ENCODE data around the gene C1RL. TPM values are rescaled to one million over a fixed set of nuclear protein-coding genes. Genes with fewer than 3 reads are reported as not detected.

Gene C1RL
- total RNA-seq, 1 donor from 2014 or later = 14.4 TPM

- ATAC-seq = no peak
- intact Hi-C loops (cut with DNase I) = loop anchor here (10.0 kb wide), 1 partner anchor 228 kb away; the partner anchor contains the start of gene SPSB2
Measured at GRCh38 chr12:7102582-7102981, 6.4 kb downstream of the C1RL start.

DNA sequence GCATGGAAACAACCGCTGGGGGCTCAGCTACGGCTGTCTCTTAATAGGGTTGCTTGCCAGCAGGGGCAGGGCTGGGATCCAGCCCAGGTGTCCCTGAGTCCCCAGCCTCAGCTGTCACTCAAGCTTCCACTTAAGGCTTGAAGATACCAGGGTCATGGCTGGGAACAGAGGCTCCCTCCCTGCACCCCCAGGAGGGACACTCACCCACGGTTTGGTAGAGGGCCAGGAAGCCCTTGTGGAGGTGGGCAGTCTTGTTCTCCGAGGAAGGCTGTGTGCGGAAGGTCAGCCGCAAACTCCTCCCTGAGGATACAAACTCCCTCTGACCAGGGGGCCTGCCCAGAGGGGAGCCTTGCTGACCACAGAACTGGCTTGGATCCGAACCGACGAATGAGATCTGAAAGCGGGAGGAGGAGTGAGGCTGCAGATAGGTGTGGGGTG is 7.3 kb downstream of the C1RL start:
- ATAC-seq (peak; percentile 43), DNase-seq (ENCODE audit: missing footprints) (no peak)
- intact Hi-C loops (cut with DNase I) = loop anchor here (10.0 kb wide), 1 partner anchor 227 kb away; the partner anchor contains the start of gene SPSB2

More at GRCh38 chr12:7102582-7102981, 6.4 kb downstream of the C1RL start:
- no peak for DNase-seq (ENCODE audit: missing footprints)

DNA sequence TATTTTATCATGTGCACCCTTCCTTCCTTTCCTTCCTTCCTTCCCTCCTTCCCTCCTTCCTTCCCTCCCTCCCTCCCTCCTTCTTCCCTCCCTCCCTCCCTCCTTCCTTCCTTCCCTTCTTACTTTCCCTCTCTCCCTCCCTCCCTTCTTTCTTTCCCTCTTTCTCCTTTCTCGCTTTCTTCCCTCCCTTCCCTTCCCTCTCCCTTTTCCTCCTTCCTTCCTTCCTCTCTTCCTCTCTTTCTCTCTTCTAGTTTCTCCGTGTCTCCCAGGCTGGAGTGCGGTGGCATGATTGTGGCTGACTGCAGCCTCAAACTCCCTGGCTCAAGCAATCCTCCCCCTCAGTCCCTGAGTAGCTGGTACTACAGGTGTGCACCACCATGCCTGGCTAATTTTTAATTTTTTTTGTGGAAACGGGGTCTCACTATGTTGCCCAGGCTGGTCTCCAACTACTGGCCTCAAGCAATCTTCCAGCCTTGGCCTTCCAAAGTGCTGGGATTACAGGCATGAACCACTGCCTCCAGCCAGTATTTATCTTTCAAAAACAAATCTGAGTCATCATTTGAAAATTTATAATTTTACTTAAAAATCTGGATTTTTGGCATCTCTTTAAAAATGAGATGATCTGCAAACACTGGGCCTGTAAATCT is 7.8 kb downstream of the C1RL start:
- no peak for ATAC-seq
- no peak for DNase-seq (ENCODE audit: missing footprints)
- intact Hi-C loops (cut with DNase I) = loop anchor here (10.0 kb wide), 1 partner anchor 226 kb away; the partner anchor contains the start of gene SPSB2

GRCh38 chr12:7100239-7100638 is 8.8 kb downstream of the C1RL start:
- DNase-seq (ENCODE audit: missing footprints) (no peak), ATAC-seq (no peak)
- intact Hi-C loops (cut with DNase I) = loop anchor here (10.0 kb wide), 1 partner anchor 225 kb away; the partner anchor contains the start of gene SPSB2

DNA sequence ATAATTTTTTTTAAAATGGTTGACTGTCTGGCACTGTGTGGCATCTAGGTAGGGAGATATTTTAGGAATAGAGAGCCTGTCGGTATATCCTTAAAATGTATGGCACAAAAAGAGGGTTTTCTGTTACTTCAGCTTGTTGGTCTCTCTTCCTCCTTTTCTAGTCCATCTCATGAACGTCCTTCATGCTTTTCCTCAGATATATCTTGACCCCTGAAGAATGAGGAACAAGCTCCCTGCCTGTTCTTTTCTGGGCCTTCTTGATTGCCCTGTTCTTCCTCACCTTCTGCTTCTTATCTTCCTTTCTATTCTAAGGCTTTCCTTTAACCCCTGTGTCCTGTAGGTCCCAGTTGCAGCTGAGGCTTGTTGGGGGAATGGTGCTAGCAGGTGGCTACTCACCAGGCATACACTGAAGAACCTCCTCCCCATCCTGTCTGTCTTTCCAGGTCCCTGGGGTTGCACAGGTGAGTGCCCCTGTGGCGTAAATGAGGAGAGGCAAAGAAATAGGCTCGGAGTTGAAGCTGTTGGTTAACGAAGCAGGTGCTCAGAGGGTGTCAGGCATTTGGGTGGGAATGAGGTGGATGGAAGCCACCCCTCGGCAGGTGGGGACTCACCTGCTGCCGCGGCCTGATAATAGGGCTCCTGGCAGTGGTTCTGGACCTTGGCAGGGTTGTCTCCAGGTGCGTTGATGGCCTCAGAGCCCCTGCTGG is 9.6 kb downstream of the C1RL start:
- DNase-seq (ENCODE audit: missing footprints) (no peak), ATAC-seq (no peak)
- intact Hi-C loops (cut with DNase I) = no loop called here

DNA sequence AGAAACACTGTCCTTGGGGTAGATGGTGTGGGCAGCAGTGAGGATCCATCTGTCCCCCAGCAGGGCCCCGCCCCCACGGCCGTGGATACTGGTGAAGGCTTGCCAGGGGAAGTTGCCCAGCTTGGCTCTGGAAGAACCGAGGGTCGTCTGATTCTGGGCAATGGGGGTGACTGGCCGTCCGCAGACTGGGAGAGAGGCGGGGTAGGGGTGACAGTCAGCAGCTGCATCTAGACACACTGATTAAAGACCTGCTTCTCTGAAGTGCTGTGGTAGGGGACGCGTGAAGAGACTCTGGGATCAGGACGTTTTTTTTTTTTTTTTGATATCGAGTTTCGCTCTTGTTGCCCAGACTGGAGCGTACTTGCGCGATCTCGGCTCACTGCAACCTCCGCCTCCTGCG is 12.0 kb downstream of the C1RL start:
- ATAC-seq = no peak
- no peak for DNase-seq (ENCODE audit: missing footprints)
- intact Hi-C loops (cut with DNase I) = no loop called here

- DNase-seq (ENCODE audit: missing footprints) = no peak
- ATAC-seq = no peak
- intact Hi-C loops (cut with DNase I) = no loop called here
Measured at GRCh38 chr12:7096006-7096932, 12.7 kb downstream of the C1RL start.

DNA sequence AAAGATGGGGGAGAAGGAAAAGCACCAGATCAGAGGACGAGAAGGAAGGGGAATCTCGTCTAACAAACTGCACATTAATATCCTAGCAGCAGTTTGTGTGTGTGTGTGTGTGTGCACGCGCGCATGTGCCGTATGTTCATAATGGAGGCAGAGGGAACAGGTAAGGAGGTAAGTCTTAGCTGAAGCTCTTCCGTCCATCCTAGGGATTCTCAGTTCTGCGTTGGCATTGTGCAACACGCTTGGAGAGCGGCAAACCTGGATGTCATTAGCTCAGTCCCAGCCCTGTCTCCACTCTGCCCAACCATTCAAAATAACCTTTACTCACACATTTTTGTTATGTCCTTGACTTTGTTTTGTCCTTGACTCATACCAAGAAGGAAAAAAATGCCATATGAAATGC is 15.1 kb downstream of the C1RL start:
- intact Hi-C loops (cut with DNase I) = loop anchor here (2.0 to 5.0 kb wide), 2 partner anchors 147 to 169 kb away; no protein-coding TSS in a partner anchor
- ATAC-seq = no peak
- DNase-seq (ENCODE audit: missing footprints) = no peak

GRCh38 chr12:7093486-7093885 is 15.5 kb downstream of the C1RL start:
- DNase-seq (ENCODE audit: missing footprints) (no peak), ATAC-seq (no peak)
- intact Hi-C loops (cut with DNase I) = loop anchor here (2.0 to 5.0 kb wide), 2 partner anchors 146 to 169 kb away; no protein-coding TSS in a partner anchor

DNA sequence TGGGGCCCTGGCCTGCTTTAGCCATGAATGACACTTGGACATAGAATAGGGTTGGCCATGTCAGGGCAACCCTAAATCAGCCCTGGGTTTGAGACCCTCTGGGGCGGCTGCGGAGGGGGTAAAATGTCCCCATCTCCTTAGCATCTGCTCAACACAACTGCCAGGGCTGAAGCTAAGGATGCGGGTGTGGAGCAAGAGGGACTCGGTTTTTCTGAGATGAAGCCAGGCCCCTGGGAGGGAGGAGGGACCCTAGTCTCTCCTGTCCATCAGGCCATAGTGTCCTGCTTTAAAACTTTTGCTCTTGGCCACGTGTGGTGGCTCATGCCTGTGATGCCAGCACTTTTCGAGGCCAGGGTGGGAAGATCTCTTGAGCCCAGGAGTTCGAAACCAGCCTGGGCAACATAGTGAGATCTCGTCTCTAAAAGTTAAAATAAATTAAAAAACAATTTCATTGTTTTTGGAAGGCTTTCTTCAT is 16.0 kb downstream of the C1RL start:
- intact Hi-C loops (cut with DNase I) = loop anchor here (1.0 to 5.0 kb wide), 3 partner anchors 33 to 168 kb away; partner anchors contain the start of gene C1S
- no peak for DNase-seq (ENCODE audit: missing footprints)
- no peak for ATAC-seq

DNA sequence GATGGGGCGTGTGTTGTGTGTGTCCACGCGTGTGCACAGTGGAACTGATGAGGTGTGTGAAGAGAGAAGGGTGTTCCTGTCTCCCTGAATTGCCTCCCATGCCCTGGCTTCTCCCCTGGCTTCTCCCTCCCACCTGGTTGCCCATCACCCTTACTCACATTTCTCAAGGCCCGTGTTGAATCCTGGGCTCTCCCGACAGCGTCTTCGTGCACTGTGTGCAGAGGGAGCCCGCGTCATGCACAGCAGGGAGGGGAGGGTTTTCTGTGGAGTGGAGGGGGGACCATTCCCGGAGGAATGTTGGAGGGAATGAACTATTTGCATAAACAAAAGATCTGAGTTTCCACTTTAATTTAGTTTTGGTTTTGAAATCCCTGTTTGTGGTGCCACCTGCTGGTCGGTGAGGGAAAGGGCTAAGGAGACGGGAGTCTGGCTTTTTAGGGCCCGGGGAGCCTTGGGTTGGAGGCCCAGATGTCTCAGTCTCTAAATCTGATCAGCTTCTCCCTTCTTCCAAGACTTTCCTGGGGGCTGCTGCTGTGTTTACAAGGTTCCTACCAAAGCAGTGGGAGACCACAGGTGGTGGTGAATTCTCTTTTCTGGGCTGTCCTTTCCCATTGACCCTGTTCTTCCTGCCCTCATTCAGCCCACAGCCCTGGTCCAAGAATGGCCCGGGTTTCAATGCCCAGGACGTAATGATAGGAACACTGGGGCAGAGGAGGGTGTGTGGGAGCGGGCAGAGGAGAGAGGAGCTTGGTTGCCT is 16.6 kb downstream of the C1RL start, which contains the start of gene C1R:
Gene C1R (minus strand): TSS at position 217 of the 757 bp plus-strand sequence. CDS start 57 bp downstream, at position 160.
- peak; percentile 85 for ATAC-seq
- intact Hi-C loops (cut with DNase I) = loop anchor here (1.0 to 5.0 kb wide), 3 partner anchors 32 to 168 kb away; partner anchors contain the start of gene C1S
- peak; percentile 86 for DNase-seq (ENCODE audit: missing footprints)

- intact Hi-C loops (cut with DNase I) = loop anchor here (1.0 to 5.0 kb wide), 3 partner anchors 31 to 167 kb away; partner anchors contain the start of gene C1S
Measured at GRCh38 chr12:7091660-7092228, 17.3 kb downstream of the C1RL start.

DNA sequence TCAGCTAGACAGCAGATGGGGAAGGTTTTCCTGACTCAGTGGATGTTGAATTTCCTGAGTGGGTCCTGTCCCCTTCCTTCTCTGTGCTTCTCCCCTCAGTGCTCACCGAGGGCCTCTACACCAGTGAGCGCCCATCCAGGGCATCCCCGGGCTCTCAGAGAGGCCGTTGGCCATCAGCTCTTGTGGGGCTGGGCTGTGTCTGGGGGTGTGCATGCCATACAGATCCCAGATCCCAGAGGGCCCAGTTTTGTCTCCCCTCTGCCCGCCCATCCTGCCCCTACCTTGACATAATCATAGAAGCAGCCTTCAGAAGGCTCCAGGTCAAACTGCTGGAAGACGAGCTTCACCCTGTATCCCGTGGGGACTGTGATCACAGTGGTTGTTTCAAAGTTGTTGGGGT is 17.8 kb downstream of the C1RL start:
- ATAC-seq (no peak), DNase-seq (ENCODE audit: missing footprints) (no peak)
- intact Hi-C loops (cut with DNase I) = loop anchor here (5.0 kb wide), 1 partner anchor 144 kb away; no protein-coding TSS in a partner anchor

More at GRCh38 chr12:7091660-7092228, 17.3 kb downstream of the C1RL start:
- DNase-seq (ENCODE audit: missing footprints) = no peak
- ATAC-seq = peak; percentile 75

DNA sequence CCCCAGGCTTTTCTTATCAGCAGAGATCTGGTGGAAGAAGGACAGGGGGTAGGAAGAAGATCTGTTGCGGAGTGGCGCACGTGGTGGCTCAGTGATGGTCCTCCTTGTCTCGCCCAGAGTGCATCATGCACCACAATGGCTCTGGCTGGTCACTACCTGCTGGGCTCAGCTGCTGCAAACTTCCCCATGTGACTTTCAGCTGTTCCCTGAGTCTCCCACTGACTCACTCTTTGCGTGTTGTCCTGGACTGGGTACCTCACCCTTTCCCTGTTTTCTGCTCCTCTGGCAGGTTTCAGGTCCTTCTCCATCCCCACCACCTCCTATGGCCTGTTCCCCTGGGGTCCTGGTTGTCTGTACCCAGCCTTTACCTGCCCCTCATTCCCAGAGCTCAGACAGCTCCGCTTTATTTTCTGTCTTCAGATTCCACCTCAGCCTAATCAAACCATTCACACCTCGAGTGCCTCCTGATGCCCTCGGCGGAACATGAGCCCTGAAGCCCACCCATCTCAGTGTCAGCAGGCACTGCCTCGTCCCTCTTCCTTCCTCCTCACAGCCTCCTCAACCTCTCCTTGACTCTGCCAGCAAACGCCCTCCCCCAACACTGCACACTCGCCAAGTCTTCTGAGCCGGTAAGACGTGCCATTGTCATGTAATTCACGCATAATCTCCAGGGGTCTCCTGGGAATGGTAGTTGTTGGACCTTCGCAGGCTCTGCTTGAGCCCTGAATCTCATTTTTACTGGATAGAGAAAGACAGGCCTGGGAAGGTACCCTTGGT is 18.6 kb downstream of the C1RL start:
- intact Hi-C loops (cut with DNase I) = loop anchor here (5.0 kb wide), 1 partner anchor 143 kb away; no protein-coding TSS in a partner anchor
- no peak for ATAC-seq

GRCh38 chr12:7089196-7089871 is 19.7 kb downstream of the C1RL start:
- intact Hi-C loops (cut with DNase I) = no loop called here
- no peak for ATAC-seq
- DNase-seq (ENCODE audit: missing footprints) = no peak

More for the DNA sequence above, 18.6 kb downstream of the C1RL start:
- DNase-seq (ENCODE audit: missing footprints) = no peak

- DNase-seq (ENCODE audit: missing footprints) = no peak
- intact Hi-C loops (cut with DNase I) = no loop called here
- ATAC-seq = no peak
Measured at GRCh38 chr12:7083125-7083524, 25.9 kb downstream of the C1RL start.

Data from Right ventricle myocardium inferior (tissue), 1 donor.